ENCODE results near the gene DUSP16. TPM values are rescaled to one million over a fixed set of nuclear protein-coding genes. Genes with fewer than 3 reads are reported as not detected.
"Not testable (repeated sequence)": the region's sequence is repeated elsewhere in the genome, so short reads cannot be mapped to it uniquely, and the experiment has no call there.

The DUSP16 gene
- total and polyA plus RNA-seq, 7 experiments from 2014 or later, result 4.4 to 42.8 (median 29.2) TPM

DNA sequence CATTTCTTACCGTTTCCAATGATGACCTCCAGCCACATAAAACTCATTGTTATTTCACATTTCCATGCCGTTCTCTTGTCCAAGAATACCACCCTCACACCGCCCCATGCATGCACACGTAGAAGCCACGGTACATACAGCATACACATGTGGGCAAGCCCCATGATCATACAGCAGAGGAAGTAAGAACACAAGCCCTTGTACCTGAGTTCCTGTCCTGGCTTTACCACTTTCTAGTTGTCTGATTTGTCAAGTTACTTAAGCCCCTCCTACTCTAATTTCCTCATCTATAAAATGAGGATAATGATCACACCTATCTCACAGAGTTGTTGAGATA, 59.9 kb downstream of the DUSP16 start:
- Histone ChIP-seq H3K36me3 (ENCODE audit: control insufficient read depth in 2 of 3, insufficient read depth in 3 of 3, low read length in 3 of 3) (no peaks in the 10 kb centered on the region), H3K27ac (ENCODE audit: low read depth, low read length) (no peak overlapping the region), H3K4me1 (ENCODE audit: control insufficient read depth in 2 of 2, insufficient read depth in 2 of 2, low read length in 2 of 2) (peaks cover 3 to 5% of the 10 kb centered on the region in 2 donors), H3K4me3 (ENCODE audit: low read length) (no peak overlapping the region), H3K27me3 (ENCODE audit: control insufficient read depth in 2 of 2, insufficient read depth in 2 of 2, low read length in 2 of 2) (no peaks in the 10 kb centered on the region), H3K9me3 (ENCODE audit: control insufficient read depth in 2 of 3, low read length in 3 of 3) (no peaks in the 10 kb centered on the region)
- H3K4me1 Mint-ChIP-seq, result peaks cover 12 to 45% (median 31%) of the 10 kb centered on the region in 7 donors
- ChIA-PET POLR2A (interaction anchor here (0.6 kb wide), 1 partner anchor 22 kb away, joined by 3 read pairs; no protein-coding TSS in a partner anchor), CTCF (interaction anchor here (1.0 to 1.1 kb wide), 2 partner anchors 13 to 73 kb away, joined by 3 read pairs; no protein-coding TSS in a partner anchor)
- DNase-seq, result no peak
- intact Hi-C loops (cut with micrococcal nuclease), result loop anchor here (1.0 to 2.0 kb wide), 2 partner anchors 20 to 126 kb away; no protein-coding TSS in a partner anchor
- peaks cover 3 to 29% (median 8%) of the 10 kb centered on the region in 5 donors for H3K36me3 Mint-ChIP-seq
- H3K4me3 Mint-ChIP-seq, result no peak overlapping the region
- H3K9me3 Mint-ChIP-seq, result no peaks in the 10 kb centered on the region
- H3K27ac Mint-ChIP-seq, result peak overlapping the region in 8 of 9 donors; percentile 5 to 84 (median 36)
- H3K27me3 Mint-ChIP-seq, result no peaks in the 10 kb centered on the region
- ATAC-seq, result no peak

DNA sequence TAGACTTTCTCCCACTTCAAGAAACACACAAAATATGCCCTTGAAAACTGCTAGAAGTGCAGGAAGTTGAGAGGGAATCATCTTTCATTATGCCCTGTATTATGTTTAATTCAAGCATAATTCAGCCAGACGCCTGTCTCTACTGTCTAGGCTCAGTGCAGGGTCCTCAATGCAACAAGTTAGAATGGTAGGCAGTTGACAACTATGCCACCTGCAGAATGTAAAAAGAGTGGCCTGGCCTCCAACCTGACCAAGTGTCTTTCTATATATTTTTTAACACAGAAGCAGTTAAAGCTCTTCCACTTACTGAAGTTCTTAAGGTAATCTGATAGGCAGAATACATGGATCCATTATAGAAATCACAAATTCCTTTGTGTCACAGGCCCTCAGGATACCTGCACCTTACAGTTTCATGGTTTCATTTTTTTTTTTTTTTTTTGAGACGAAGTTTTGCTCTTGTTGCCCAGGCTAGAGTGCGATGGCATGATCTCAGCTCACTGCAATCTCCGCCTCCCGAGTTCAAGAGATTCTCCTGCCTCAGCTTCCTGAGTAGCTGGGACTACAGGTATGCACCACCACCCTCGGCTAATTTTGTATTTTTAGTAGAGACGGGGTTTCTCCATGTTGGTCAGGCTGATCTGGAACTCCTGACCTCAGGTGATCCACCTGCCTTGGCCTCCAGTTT, 60.4 kb downstream of the DUSP16 start:
- H3K27ac Mint-ChIP-seq, result peak overlapping the region in 7 of 9 donors; percentile 5 to 84 (median 36)
- H3K36me3 ChIP-seq (ENCODE audit: control insufficient read depth in 2 of 3, insufficient read depth in 3 of 3, low read length in 3 of 3); POLR2A ChIA-PET; H3K4me3 ChIP-seq (ENCODE audit: low read length); H3K9me3 ChIP-seq (ENCODE audit: control insufficient read depth in 2 of 3, low read length in 3 of 3); H3K4me3 Mint-ChIP-seq; H3K27ac ChIP-seq (ENCODE audit: low read depth, low read length); CTCF ChIA-PET; H3K27me3 ChIP-seq (ENCODE audit: control insufficient read depth in 2 of 2, insufficient read depth in 2 of 2, low read length in 2 of 2); H3K4me1 ChIP-seq (ENCODE audit: control insufficient read depth in 2 of 2, insufficient read depth in 2 of 2, low read length in 2 of 2); H3K27me3 Mint-ChIP-seq; H3K9me3 Mint-ChIP-seq; DNase-seq; ATAC-seq: not testable (repeated sequence)
- intact Hi-C loops (cut with micrococcal nuclease), result loop anchor here in 1 of 2 donors (2.0 kb wide), 1 partner anchor 19 kb away; no protein-coding TSS in a partner anchor
- peaks cover 3 to 29% (median 8%) of the 10 kb centered on the region in 5 donors for H3K36me3 Mint-ChIP-seq
- peaks cover 12 to 44% (median 31%) of the 10 kb centered on the region in 7 donors for H3K4me1 Mint-ChIP-seq

DNA sequence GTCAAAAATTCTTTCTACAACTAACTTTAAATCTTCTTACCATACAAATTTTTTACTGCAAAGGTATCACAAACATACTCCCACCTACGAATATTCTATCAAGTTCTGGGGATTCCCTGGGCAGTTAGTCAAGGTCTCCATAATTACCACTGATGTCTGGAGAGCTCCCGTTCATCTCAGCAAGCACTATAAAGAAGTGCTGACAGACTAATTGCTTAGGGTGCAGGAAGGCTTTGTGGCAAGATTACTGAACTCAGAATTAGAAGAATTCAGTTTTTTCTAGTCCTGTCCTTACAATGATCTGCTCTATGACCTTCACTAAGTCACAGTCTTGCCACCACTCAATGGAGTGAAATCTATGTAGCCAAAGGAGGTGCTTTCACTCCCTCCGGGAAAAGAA, 61.5 kb downstream of the DUSP16 start:
- peak overlapping the region in 3 of 9 donors; percentile 1 to 49 (median 42) for H3K27ac Mint-ChIP-seq
- ATAC-seq (no peak), DNase-seq (no peak)
- H3K9me3 ChIP-seq (ENCODE audit: control insufficient read depth in 2 of 3, low read length in 3 of 3), result no peaks in the 10 kb centered on the region
- H3K27ac ChIP-seq (ENCODE audit: low read depth, low read length), result no peak overlapping the region
- intact Hi-C loops (cut with micrococcal nuclease), result no loop called here
- H3K4me1 Mint-ChIP-seq, result peaks cover 9 to 40% (median 22%) of the 10 kb centered on the region in 7 donors
- H3K4me3 ChIP-seq (ENCODE audit: low read length), result no peak overlapping the region
- H3K36me3 Mint-ChIP-seq, result peaks cover 3 to 23% (median 8%) of the 10 kb centered on the region in 5 donors
- ChIA-PET POLR2A (no interaction called here), CTCF (interaction anchor here (0.9 kb wide), 1 partner anchor 204 kb away, joined by 3 read pairs; no protein-coding TSS in a partner anchor)
- no peaks in the 10 kb centered on the region for H3K27me3 Mint-ChIP-seq
- H3K4me1 ChIP-seq (ENCODE audit: control insufficient read depth in 2 of 2, insufficient read depth in 2 of 2, low read length in 2 of 2), result peaks cover 0 to 5% of the 10 kb centered on the region in 2 donors
- H3K36me3 ChIP-seq (ENCODE audit: control insufficient read depth in 2 of 3, insufficient read depth in 3 of 3, low read length in 3 of 3), result no peaks in the 10 kb centered on the region
- H3K27me3 ChIP-seq (ENCODE audit: control insufficient read depth in 2 of 2, insufficient read depth in 2 of 2, low read length in 2 of 2), result no peaks in the 10 kb centered on the region
- no peak overlapping the region for H3K4me3 Mint-ChIP-seq
- no peaks in the 10 kb centered on the region for H3K9me3 Mint-ChIP-seq

GRCh38 chr12:12499909-12500604, 62.6 kb downstream of the DUSP16 start:
- Histone ChIP-seq H3K27ac (ENCODE audit: low read depth, low read length) (no peak overlapping the region), H3K36me3 (ENCODE audit: control insufficient read depth in 2 of 3, insufficient read depth in 3 of 3, low read length in 3 of 3) (no peaks in the 10 kb centered on the region), H3K4me3 (ENCODE audit: low read length) (no peak overlapping the region), H3K4me1 (ENCODE audit: control insufficient read depth in 2 of 2, insufficient read depth in 2 of 2, low read length in 2 of 2) (peaks cover 0 to 5% of the 10 kb centered on the region in 2 donors), H3K27me3 (ENCODE audit: control insufficient read depth in 2 of 2, insufficient read depth in 2 of 2, low read length in 2 of 2) (no peaks in the 10 kb centered on the region), H3K9me3 (ENCODE audit: control insufficient read depth in 2 of 3, low read length in 3 of 3) (no peaks in the 10 kb centered on the region)
- ChIA-PET POLR2A (interaction anchor here (0.5 to 1.2 kb wide), 3 partner anchors 18 to 57 kb away, joined by 3 read pairs; no protein-coding TSS in a partner anchor), CTCF (interaction anchor here (0.9 kb wide), 1 partner anchor 205 kb away, joined by 3 read pairs; no protein-coding TSS in a partner anchor)
- H3K9me3 Mint-ChIP-seq, result no peaks in the 10 kb centered on the region
- peaks cover 3 to 23% (median 15%) of the 10 kb centered on the region in 5 donors for H3K36me3 Mint-ChIP-seq
- DNase-seq (no peak), ATAC-seq (no peak)
- H3K27me3 Mint-ChIP-seq, result no peaks in the 10 kb centered on the region
- H3K4me3 Mint-ChIP-seq, result no peak overlapping the region
- H3K4me1 Mint-ChIP-seq, result peaks cover 5 to 36% (median 17%) of the 10 kb centered on the region in 7 donors
- intact Hi-C loops (cut with micrococcal nuclease), result no loop called here
- H3K27ac Mint-ChIP-seq, result peak overlapping the region in 4 of 9 donors; percentile 17 to 79 (median 44)

- Mint-ChIP-seq H3K4me3 (no peak overlapping the region), H3K27me3 (no peaks in the 10 kb centered on the region), H3K4me1 (peaks cover 4 to 27% (median 9%) of the 10 kb centered on the region in 7 donors), H3K9me3 (no peaks in the 10 kb centered on the region), H3K27ac (no peak overlapping the region), H3K36me3 (peaks cover 3 to 23% (median 14%) of the 10 kb centered on the region in 5 donors)
- CTCF ChIA-PET, result no interaction called here
- Histone ChIP-seq H3K4me3 (ENCODE audit: low read length) (no peak overlapping the region), H3K9me3 (ENCODE audit: control insufficient read depth in 2 of 3, low read length in 3 of 3) (no peaks in the 10 kb centered on the region), H3K27me3 (ENCODE audit: control insufficient read depth in 2 of 2, insufficient read depth in 2 of 2, low read length in 2 of 2) (no peaks in the 10 kb centered on the region), H3K36me3 (ENCODE audit: control insufficient read depth in 2 of 3, insufficient read depth in 3 of 3, low read length in 3 of 3) (peaks cover 0 to 6% (median 0%) of the 10 kb centered on the region in 3 experiments), H3K27ac (ENCODE audit: low read depth, low read length) (no peak overlapping the region), H3K4me1 (ENCODE audit: control insufficient read depth in 2 of 2, insufficient read depth in 2 of 2, low read length in 2 of 2) (peaks cover 0 to 5% of the 10 kb centered on the region in 2 donors)
- POLR2A ChIA-PET, result no interaction called here
- no peak for ATAC-seq
- no peak for DNase-seq
- intact Hi-C loops (cut with micrococcal nuclease), result no loop called here
Observed at GRCh38 chr12:12498210-12498609, 64.5 kb downstream of the DUSP16 start.

GRCh38 chr12:12495536-12495935, 67.1 kb downstream of the DUSP16 start:
- Histone ChIP-seq H3K36me3 (ENCODE audit: control insufficient read depth in 2 of 3, insufficient read depth in 3 of 3, low read length in 3 of 3) (peaks cover 0 to 10% (median 0%) of the 10 kb centered on the region in 3 experiments), H3K27ac (ENCODE audit: low read depth, low read length) (no peak overlapping the region), H3K4me1 (ENCODE audit: control insufficient read depth in 2 of 2, insufficient read depth in 2 of 2, low read length in 2 of 2) (no peaks in the 10 kb centered on the region), H3K9me3 (ENCODE audit: control insufficient read depth in 2 of 3, low read length in 3 of 3) (no peaks in the 10 kb centered on the region), H3K4me3 (ENCODE audit: low read length) (no peak overlapping the region), H3K27me3 (ENCODE audit: control insufficient read depth in 2 of 2, insufficient read depth in 2 of 2, low read length in 2 of 2) (no peaks in the 10 kb centered on the region)
- no peaks in the 10 kb centered on the region for H3K27me3 Mint-ChIP-seq
- H3K36me3 Mint-ChIP-seq, result peaks cover 3 to 15% (median 9%) of the 10 kb centered on the region in 5 donors
- ChIA-PET CTCF (no interaction called here), POLR2A (interaction anchor here (0.6 kb wide), 1 partner anchor 15 kb away, joined by 3 read pairs; no protein-coding TSS in a partner anchor)
- ATAC-seq (no peak), DNase-seq (no peak)
- intact Hi-C loops (cut with micrococcal nuclease), result loop anchor here in 1 of 2 donors (2.0 kb wide), 1 partner anchor 13 kb away; no protein-coding TSS in a partner anchor
- H3K27ac Mint-ChIP-seq, result peak overlapping the region in 3 of 9 donors; percentile 4 to 66 (median 19)
- H3K4me3 Mint-ChIP-seq, result no peak overlapping the region
- peaks cover 0 to 14% (median 5%) of the 10 kb centered on the region in 7 donors for H3K4me1 Mint-ChIP-seq
- H3K9me3 Mint-ChIP-seq, result no peaks in the 10 kb centered on the region

All from naive thymus-derived CD4-positive, alpha-beta T cell (primary cell).